GM20000 (cell line): ENCODE data around the gene RNF19B.

Experiments used
- DNase-seq: peaks from one replicate; pipeline ENCODE4 v3.0.0; 2012; ENCODE audit warnings: low spot score
- CTCF ChIP-seq: IDR thresholded peaks from 2 replicates; pipeline ENCODE4 v1.5.1; 2012; ENCODE audit warnings: mild to moderate bottlenecking, control low read depth; ENCODE audit errors: extremely low read depth, missing control alignments

Gene RNF19B

GRCh38 chr1:32971156-32971555 is 6.5 kb upstream of the RNF19B start:
- TF ChIP-seq CTCF, result no peak
- no peak for DNase-seq

GRCh38 chr1:32969566-32969965 is 5.0 kb upstream of the RNF19B start:
- no peak for DNase-seq
- no peak for TF ChIP-seq CTCF

GRCh38 chr1:32967888-32968568 is 3.4 kb upstream of the RNF19B start:
- TF ChIP-seq CTCF, result no peak
- no peak for DNase-seq

GRCh38 chr1:32966900-32967299 is 2.3 kb upstream of the RNF19B start:
- TF ChIP-seq CTCF, result no peak
- DNase-seq, result no peak

GRCh38 chr1:32965251-32965747 is 690 bp upstream of the RNF19B start:
- no peak for DNase-seq
- no peak for TF ChIP-seq CTCF

- DNase-seq, result peak; percentile 73
- no peak for TF ChIP-seq CTCF
Measured at GRCh38 chr1:32963746-32964460, 706 bp downstream of the RNF19B start.

- no peak for TF ChIP-seq CTCF
- DNase-seq, result peak; percentile 78
Measured at GRCh38 chr1:32962248-32962896, 2.2 kb downstream of the RNF19B start.
